GM13976 (cell line): Measurements from ENCODE around the gene MAPKBP1.

Experiments used
- DNase-seq: peaks from one replicate; pipeline ENCODE4 v3.0.0; 2012; ENCODE audit warnings: low spot score
- CTCF ChIP-seq: IDR thresholded peaks from 2 replicates; pipeline ENCODE4 v1.5.1; 2012; ENCODE audit warnings: borderline replicate concordance, mild to moderate bottlenecking; ENCODE audit not compliant: insufficient read depth; ENCODE audit errors: extremely low read depth, missing control alignments, control extremely low read depth
- in situ Hi-C: fragments of 300-500 bp; cut with MboI; formaldehyde crosslinking; loops from one replicate; pipeline ENCODE4 v1.12.0; 2022; ENCODE audit warnings: low sequenced_read_pairs, mixed read lengths, inconsistent platforms; ENCODE audit not compliant: unreplicated experiment

The MAPKBP1 gene

GRCh38 chr15:41868321-41868720 lies 94.0 kb downstream of the MAPKBP1 start:
- in situ Hi-C loops = no loop called here
- no peak for DNase-seq

GRCh38 chr15:41869770-41870688 lies 95.7 kb downstream of the MAPKBP1 start:
- DNase-seq = no peak
- in situ Hi-C loops = no loop called here
- TF ChIP-seq CTCF = no peak

More at GRCh38 chr15:41868321-41868720, 94.0 kb downstream of the MAPKBP1 start:
- TF ChIP-seq CTCF = no peak

GRCh38 chr15:41870689-41871081 lies 96.4 kb downstream of the MAPKBP1 start:
- in situ Hi-C loops = no loop called here
- no peak for DNase-seq
- TF ChIP-seq CTCF = no peak

GRCh38 chr15:41871175-41871905 lies 97.1 kb downstream of the MAPKBP1 start:
- in situ Hi-C loops = no loop called here
- DNase-seq = no peak
- no peak for TF ChIP-seq CTCF

- DNase-seq = no peak
- in situ Hi-C loops = no loop called here
- TF ChIP-seq CTCF = no peak
These were observed 98.0 kb downstream of the MAPKBP1 start for GRCh38 chr15:41872166-41872747.

- no peak for TF ChIP-seq CTCF
- in situ Hi-C loops = no loop called here
- no peak for DNase-seq
These were observed 99.4 kb downstream of the MAPKBP1 start for GRCh38 chr15:41873711-41874110.
